KMS-11 (cell line): ENCODE results near the gene ASCL2.
"Not testable (repeated sequence)": the region's sequence is repeated elsewhere in the genome, so short reads cannot be mapped to it uniquely, and the experiment has no call there.

Source experiments
- H2AFZ ChIP-seq: fragments of 200-600 bp; sonication (generic); 2 replicates; pipeline ENCODE4 v1.6.1; 2016; ENCODE audit warnings: antibody characterized with exemption, mixed run types, low read depth
- H3K27ac ChIP-seq: fragments of 200-600 bp; sonication (generic); 2 replicates; pipeline ENCODE4 v1.6.1; 2016; ENCODE audit warnings: mild to moderate bottlenecking, mixed run types
- H3K27me3 ChIP-seq: fragments of 200-600 bp; sonication (generic); 2 replicates; pipeline ENCODE4 v1.6.1; 2017; ENCODE audit warnings: mild to moderate bottlenecking, low read depth, mixed run types, moderate library complexity; ENCODE audit not compliant: insufficient read depth
- H3K36me3 ChIP-seq: fragments of 200-600 bp; sonication (generic); 2 replicates; pipeline ENCODE4 v1.6.1; 2017; ENCODE audit warnings: mild to moderate bottlenecking, mixed run types; ENCODE audit not compliant: insufficient read depth
- H3K4me1 ChIP-seq: fragments of 200-600 bp; sonication (generic); 2 replicates; pipeline ENCODE4 v1.6.1; 2016; ENCODE audit warnings: mild to moderate bottlenecking, low read depth, mixed run types; ENCODE audit not compliant: poor library complexity, severe bottlenecking
- H3K4me2 ChIP-seq: fragments of 200-600 bp; sonication (generic); 2 replicates; pipeline ENCODE4 v1.7.0; 2016; ENCODE audit warnings: mild to moderate bottlenecking, mixed run types
- H3K4me3 ChIP-seq: fragments of 200-600 bp; sonication (generic); IDR thresholded peaks from 2 replicates; pipeline ENCODE4 v1.6.1; 2017; ENCODE audit warnings: low read depth, low read length, mixed read lengths; ENCODE audit not compliant: insufficient read depth
- H3K79me2 ChIP-seq: fragments of 200-600 bp; sonication (generic); 2 replicates; pipeline ENCODE4 v1.6.1; 2016; ENCODE audit warnings: low read depth, mixed run types; ENCODE audit not compliant: insufficient read depth
- H3K9ac ChIP-seq: fragments of 200-600 bp; sonication (generic); 2 replicates; pipeline ENCODE4 v1.6.1; 2016; ENCODE audit warnings: mild to moderate bottlenecking, mixed run types
- H4K20me1 ChIP-seq: fragments of 200-600 bp; sonication (generic); 2 replicates; pipeline ENCODE4 v1.6.1; 2016; ENCODE audit warnings: mild to moderate bottlenecking, mixed run types; ENCODE audit not compliant: insufficient read depth
- TF ChIP-seq, protein P1 (sequence below): fragments of 200-600 bp; sonication (generic); conservative IDR thresholded peaks from 2 replicates; pipeline ENCODE4 v1.6.1; 2017; ENCODE audit warnings: low read depth, mild to moderate bottlenecking, antibody characterized with exemption, low read length, moderate library complexity, mixed read lengths

The ASCL2 gene

DNA sequence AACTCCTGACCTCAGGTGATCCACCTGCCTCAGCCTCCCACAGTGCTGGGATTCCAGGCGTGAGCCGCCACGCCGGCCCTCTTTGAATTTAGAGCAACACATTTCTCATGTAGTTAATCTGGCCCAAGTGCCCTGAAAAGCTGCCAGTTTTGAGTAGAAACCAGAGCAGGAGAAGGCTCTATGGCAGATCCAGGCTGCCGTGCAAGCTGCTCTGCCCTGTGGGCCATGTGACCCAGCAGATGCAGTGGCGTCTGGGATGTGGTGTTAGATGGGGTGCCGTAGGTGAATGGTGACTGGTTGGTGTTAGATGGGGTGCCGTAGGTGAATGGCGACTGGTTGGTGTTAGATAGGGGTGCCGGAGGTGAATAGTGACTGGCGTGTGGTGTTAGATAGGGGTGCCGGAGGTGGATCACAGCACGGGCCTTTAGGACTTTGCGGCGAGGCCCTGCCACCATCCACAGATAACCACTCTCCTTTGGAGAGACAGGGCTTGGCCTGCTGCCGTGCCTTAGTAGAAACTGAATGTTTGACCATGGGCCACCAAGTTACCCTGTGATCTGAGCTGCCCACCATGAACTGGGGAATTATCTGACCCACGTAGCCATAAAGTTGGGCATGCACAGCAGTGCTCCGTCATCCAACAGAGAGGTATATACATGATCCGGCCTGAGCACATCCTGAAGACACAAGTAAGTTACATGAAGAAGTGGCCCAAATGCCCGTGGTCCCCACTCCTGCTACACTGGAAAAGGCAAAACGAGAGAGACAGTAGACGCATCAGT lies 32.7 kb downstream of the ASCL2 start:
- Histone ChIP-seq H3K4me3 (no peak overlapping the region), H3K4me2 (no peak overlapping the region), H4K20me1 (no peaks in the 10 kb centered on the region), H3K4me1 (no peaks in the 10 kb centered on the region), H3K79me2 (no peaks in the 10 kb centered on the region), H3K27ac (no peak overlapping the region), H3K9ac (no peak overlapping the region), H3K27me3 (peaks cover 54% of the 10 kb centered on the region; the same call in 1 of the 2 replicates), H3K36me3 (no peaks in the 10 kb centered on the region), H2AFZ (no peak overlapping the region)
- TF ChIP-seq, protein P1, sequence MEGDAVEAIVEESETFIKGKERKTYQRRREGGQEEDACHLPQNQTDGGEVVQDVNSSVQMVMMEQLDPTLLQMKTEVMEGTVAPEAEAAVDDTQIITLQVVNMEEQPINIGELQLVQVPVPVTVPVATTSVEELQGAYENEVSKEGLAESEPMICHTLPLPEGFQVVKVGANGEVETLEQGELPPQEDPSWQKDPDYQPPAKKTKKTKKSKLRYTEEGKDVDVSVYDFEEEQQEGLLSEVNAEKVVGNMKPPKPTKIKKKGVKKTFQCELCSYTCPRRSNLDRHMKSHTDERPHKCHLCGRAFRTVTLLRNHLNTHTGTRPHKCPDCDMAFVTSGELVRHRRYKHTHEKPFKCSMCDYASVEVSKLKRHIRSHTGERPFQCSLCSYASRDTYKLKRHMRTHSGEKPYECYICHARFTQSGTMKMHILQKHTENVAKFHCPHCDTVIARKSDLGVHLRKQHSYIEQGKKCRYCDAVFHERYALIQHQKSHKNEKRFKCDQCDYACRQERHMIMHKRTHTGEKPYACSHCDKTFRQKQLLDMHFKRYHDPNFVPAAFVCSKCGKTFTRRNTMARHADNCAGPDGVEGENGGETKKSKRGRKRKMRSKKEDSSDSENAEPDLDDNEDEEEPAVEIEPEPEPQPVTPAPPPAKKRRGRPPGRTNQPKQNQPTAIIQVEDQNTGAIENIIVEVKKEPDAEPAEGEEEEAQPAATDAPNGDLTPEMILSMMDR = no peak

GRCh38 chr11:2236381-2237134 lies 33.8 kb downstream of the ASCL2 start:
- H4K20me1 ChIP-seq, H3K36me3 ChIP-seq, H3K4me1 ChIP-seq, H2AFZ ChIP-seq, H3K4me2 ChIP-seq, H3K27ac ChIP-seq, H3K79me2 ChIP-seq, H3K9ac ChIP-seq, H3K4me3 ChIP-seq: not testable (repeated sequence)
- peaks cover 60% of the 10 kb centered on the region; the same call in 1 of the 2 replicates for H3K27me3 ChIP-seq

- TF ChIP-seq, protein P1 = no peak
These were observed 34.6 kb downstream of the ASCL2 start for GRCh38 chr11:2235588-2236326.

DNA sequence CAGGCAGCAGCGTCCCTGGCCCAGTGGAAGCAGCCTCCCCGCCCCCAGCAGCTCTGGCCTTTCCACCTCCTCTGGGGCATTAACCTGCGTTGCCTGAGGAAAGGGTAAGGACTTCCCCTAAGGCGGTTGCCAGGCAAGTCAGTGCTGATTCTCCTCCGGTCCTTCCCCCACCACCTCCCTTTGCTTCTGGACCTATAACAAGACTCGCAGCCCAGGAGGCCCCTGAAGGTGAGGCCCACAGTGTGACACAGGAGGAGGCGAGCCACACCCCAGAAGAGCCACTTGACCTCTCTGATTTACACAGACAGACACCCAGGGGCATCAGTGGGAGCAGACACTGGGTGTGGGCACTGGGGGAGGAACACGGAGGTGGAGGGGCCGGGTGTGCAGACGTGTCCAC lies 35.4 kb downstream of the ASCL2 start:
- H2AFZ ChIP-seq = no peak overlapping the region
- no peak overlapping the region for H3K27ac ChIP-seq
- no peaks in the 10 kb centered on the region for H4K20me1 ChIP-seq
- no peaks in the 10 kb centered on the region for H3K36me3 ChIP-seq
- H3K27me3 ChIP-seq = peaks cover 61% of the 10 kb centered on the region; the same call in 1 of the 2 replicates
- no peak overlapping the region for H3K4me2 ChIP-seq
- H3K4me1 ChIP-seq = no peaks in the 10 kb centered on the region
- no peaks in the 10 kb centered on the region for H3K79me2 ChIP-seq
- no peak overlapping the region for H3K9ac ChIP-seq
- no peak overlapping the region for H3K4me3 ChIP-seq
- TF ChIP-seq, protein P1 = no peak

More at GRCh38 chr11:2235588-2236326, 34.6 kb downstream of the ASCL2 start:
- H3K4me1 ChIP-seq = no peaks in the 10 kb centered on the region
- H3K27ac ChIP-seq = no peak overlapping the region
- H3K9ac ChIP-seq = no peak overlapping the region
- H3K36me3 ChIP-seq = no peaks in the 10 kb centered on the region
- H3K27me3 ChIP-seq = peaks cover 62% of the 10 kb centered on the region; the same call in 1 of the 2 replicates
- no peaks in the 10 kb centered on the region for H4K20me1 ChIP-seq
- no peaks in the 10 kb centered on the region for H3K79me2 ChIP-seq
- no peak overlapping the region for H3K4me2 ChIP-seq
- H3K4me3 ChIP-seq = no peak overlapping the region
- H2AFZ ChIP-seq = no peak overlapping the region
